HL-60 (cell line): ENCODE data around the gene MALAT1.

Experiments used
- DNase-seq, 2 experiments: peaks; one replicate each; pipeline ENCODE4 v3.0.0-alpha.2; 2010 to 2020; ENCODE audit warnings: low read depth in 1 of 2, low spot score in 1 of 2
- H3K27ac ChIP-seq: fragments of 250-450 bp; sonication (Bioruptor Pico); replicated peaks from 2 replicates; pipeline ENCODE4 v1.5.1; 2020; ENCODE audit warnings: mild to moderate bottlenecking, moderate library complexity
- H3K27me3 ChIP-seq: fragments of 250-450 bp; sonication (Bioruptor Pico); 2 replicates; pipeline ENCODE4 v1.5.1; 2021; ENCODE audit warnings: mild to moderate bottlenecking, moderate library complexity; ENCODE audit not compliant: insufficient read depth, poor library complexity, severe bottlenecking
- H3K4me3 ChIP-seq: replicated peaks from 2 replicates; pipeline ENCODE4 v1.5.1; 2011; ENCODE audit warnings: mild to moderate bottlenecking, control low read depth, low read length; ENCODE audit not compliant: insufficient read depth
- CTCF ChIP-seq: IDR thresholded peaks from one replicate; pipeline ENCODE4 v1.5.1; 2011; ENCODE audit warnings: low read length, control low read depth, inconsistent platforms; ENCODE audit not compliant: insufficient read depth
- GABPA ChIP-seq: IDR thresholded peaks from 2 replicates; pipeline ENCODE4 v1.6.1; 2012; ENCODE audit warnings: low read depth
- POLR2AphosphoS5 ChIP-seq: IDR thresholded peaks from 2 replicates; pipeline ENCODE4 v1.6.1; 2012; ENCODE audit warnings: low read depth
- SPI1 ChIP-seq: IDR thresholded peaks from 2 replicates; pipeline ENCODE4 v1.6.1; 2012; ENCODE audit warnings: low read depth, mild to moderate bottlenecking, borderline replicate concordance
- TF ChIP-seq, protein P1 (sequence below): IDR thresholded peaks from 2 replicates; pipeline ENCODE4 v1.6.1; 2012; ENCODE audit warnings: low read depth; ENCODE audit not compliant: insufficient replicate concordance

Gene MALAT1

DNA sequence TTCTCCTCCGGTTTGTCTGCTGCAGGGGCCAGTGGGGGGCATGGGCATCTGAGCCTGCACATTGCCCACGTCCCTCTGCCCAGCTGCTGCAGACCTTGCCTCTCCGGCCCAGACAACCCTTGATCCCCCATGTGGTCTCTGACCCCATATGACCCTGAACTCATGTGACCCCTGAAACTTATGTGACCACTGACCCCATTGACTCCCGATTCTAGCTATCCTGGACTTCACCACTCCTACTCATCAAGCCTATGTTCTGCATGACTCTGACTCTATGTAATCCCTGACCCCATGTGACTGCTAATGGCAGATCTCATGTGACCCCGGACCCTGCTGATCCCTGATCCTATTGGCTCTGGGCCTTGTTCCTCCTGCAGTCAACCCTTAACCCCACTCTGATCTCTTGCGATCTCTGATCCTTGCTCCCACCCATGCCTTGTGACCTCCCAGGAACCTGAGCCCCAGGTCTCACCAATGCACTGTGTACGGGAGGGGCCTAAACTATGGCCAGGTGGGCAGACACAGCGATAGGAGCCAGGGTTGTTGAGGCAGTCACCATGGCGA, 53.6 kb downstream of the MALAT1 start:
- DNase-seq = no peak
- Histone ChIP-seq H3K27ac (peak overlapping the region; percentile 45), H3K4me3 (no peak overlapping the region), H3K27me3 (no peaks in the 10 kb centered on the region)
- TF ChIP-seq GABPA (no peak), SPI1 (no peak), POLR2AphosphoS5 (no peak), CTCF (no peak)
- TF ChIP-seq, protein P1, sequence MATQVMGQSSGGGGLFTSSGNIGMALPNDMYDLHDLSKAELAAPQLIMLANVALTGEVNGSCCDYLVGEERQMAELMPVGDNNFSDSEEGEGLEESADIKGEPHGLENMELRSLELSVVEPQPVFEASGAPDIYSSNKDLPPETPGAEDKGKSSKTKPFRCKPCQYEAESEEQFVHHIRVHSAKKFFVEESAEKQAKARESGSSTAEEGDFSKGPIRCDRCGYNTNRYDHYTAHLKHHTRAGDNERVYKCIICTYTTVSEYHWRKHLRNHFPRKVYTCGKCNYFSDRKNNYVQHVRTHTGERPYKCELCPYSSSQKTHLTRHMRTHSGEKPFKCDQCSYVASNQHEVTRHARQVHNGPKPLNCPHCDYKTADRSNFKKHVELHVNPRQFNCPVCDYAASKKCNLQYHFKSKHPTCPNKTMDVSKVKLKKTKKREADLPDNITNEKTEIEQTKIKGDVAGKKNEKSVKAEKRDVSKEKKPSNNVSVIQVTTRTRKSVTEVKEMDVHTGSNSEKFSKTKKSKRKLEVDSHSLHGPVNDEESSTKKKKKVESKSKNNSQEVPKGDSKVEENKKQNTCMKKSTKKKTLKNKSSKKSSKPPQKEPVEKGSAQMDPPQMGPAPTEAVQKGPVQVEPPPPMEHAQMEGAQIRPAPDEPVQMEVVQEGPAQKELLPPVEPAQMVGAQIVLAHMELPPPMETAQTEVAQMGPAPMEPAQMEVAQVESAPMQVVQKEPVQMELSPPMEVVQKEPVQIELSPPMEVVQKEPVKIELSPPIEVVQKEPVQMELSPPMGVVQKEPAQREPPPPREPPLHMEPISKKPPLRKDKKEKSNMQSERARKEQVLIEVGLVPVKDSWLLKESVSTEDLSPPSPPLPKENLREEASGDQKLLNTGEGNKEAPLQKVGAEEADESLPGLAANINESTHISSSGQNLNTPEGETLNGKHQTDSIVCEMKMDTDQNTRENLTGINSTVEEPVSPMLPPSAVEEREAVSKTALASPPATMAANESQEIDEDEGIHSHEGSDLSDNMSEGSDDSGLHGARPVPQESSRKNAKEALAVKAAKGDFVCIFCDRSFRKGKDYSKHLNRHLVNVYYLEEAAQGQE = no peak

GRCh38 chr11:65553301-65554001, 54.6 kb downstream of the MALAT1 start:
- no peak overlapping the region for H3K4me3 ChIP-seq
- peak in 1 of 2 experiments; percentile 71 for DNase-seq
- H3K27ac ChIP-seq = no peak overlapping the region; the same call in 1 of the 2 replicates
- no peak for TF ChIP-seq POLR2AphosphoS5
- TF ChIP-seq, protein P1 = no peak
- no peak for TF ChIP-seq GABPA
- no peak for TF ChIP-seq SPI1
- TF ChIP-seq CTCF = no peak
- H3K27me3 ChIP-seq = no peaks in the 10 kb centered on the region

GRCh38 chr11:65554057-65554818, 55.4 kb downstream of the MALAT1 start:
- Histone ChIP-seq H3K27ac (no peak overlapping the region), H3K4me3 (no peak overlapping the region), H3K27me3 (no peaks in the 10 kb centered on the region)

More at GRCh38 chr11:65554057-65554818, 55.4 kb downstream of the MALAT1 start:
- DNase-seq = no peak
- TF ChIP-seq SPI1 = no peak
- TF ChIP-seq GABPA = no peak
- no peak for TF ChIP-seq POLR2AphosphoS5
- TF ChIP-seq, protein P1 = no peak
- no peak for TF ChIP-seq CTCF
